Endothelial cell of umbilical vein (primary cell): Measurements from ENCODE around the gene SULT1C3. TPM values are rescaled to one million over a fixed set of nuclear protein-coding genes. Genes with fewer than 3 reads are reported as not detected.

Source experiments
- BruUV-seq: library from RNA; stranded (reverse); fragments of 400-500 nt; replicated peaks from 2 replicates; lab custom pipeline; 2021; lab: Mats Ljungman, UMichigan
- CTCF ChIA-PET: fragments of 300-600, 350-600 bp; sonication (Branson Sonifier 250); formaldehyde crosslinking; loops from one replicate; lab custom pipeline; 2021; ENCODE audit warnings: antibody characterized with exemption, inconsistent platforms; lab: Charles Lee
- POLR2A ChIA-PET: fragments of 300-600, 350-600 bp; sonication (Branson Sonifier 250); formaldehyde crosslinking; loops from one replicate; lab custom pipeline; 2021; ENCODE audit warnings: antibody characterized with exemption, inconsistent platforms; lab: Charles Lee
- DNase-seq: peaks from one replicate; pipeline ENCODE4 v3.0.0-alpha.2; 2011; ENCODE audit warnings: low read depth, low spot score
- FAIRE-seq: peaks from 2 replicates; lab custom pipeline; 2011; peaks lifted over from hg19 to GRCh38; lab: Jason Lieb, UNC
- H2AFZ ChIP-seq: 2 replicates; pipeline ENCODE4 v1.6.0; 2012; ENCODE audit warnings: low read depth, low read length, control low read depth, inconsistent platforms
- H3K27ac ChIP-seq: 2 replicates; pipeline ENCODE4 v1.5.1; 2011; ENCODE audit warnings: low read depth, mild to moderate bottlenecking, control low read depth, low read length, moderate library complexity; ENCODE audit not compliant: insufficient read depth
- H3K27me3 ChIP-seq, 2 experiments: 2 replicates each; pipeline versions ENCODE4 v1.6.0 to v1.6.1; 2011; ENCODE audit warnings: low read length in 2 of 2, mixed read lengths in 1 of 2; ENCODE audit not compliant: control insufficient read depth in 2 of 2, insufficient read depth in 2 of 2
- H3K36me3 ChIP-seq, 2 experiments: 2 replicates in 1 of 2; 3 replicates in 1 of 2; pipeline ENCODE4 v1.5.1; 2011; ENCODE audit warnings: low read length in 2 of 2, mild to moderate bottlenecking in 1 of 2, moderate library complexity in 1 of 2; ENCODE audit not compliant: control insufficient read depth in 2 of 2, insufficient read depth in 2 of 2; ENCODE audit errors: extremely low read depth in 1 of 2
- H3K4me1 ChIP-seq: 3 replicates; pipeline ENCODE4 v1.5.1; 2011; ENCODE audit warnings: mild to moderate bottlenecking, low read length; ENCODE audit not compliant: control insufficient read depth, insufficient read depth; ENCODE audit errors: extremely low read depth
- H3K4me2 ChIP-seq: 2 replicates; pipeline ENCODE4 v1.6.1; 2011; ENCODE audit warnings: low read length, control low read depth, mixed read lengths; ENCODE audit not compliant: insufficient read depth
- H3K4me3 ChIP-seq, 3 experiments: fragments of 200-600 bp in 1 of 3; sonication (generic), shearing (Covaris generic) in 1 of 3; replicated peaks in 1 of 3; 2 replicates each; pipeline ENCODE4 v1.5.1; 2011 to 2016; ENCODE audit warnings: control low read depth in 3 of 3, low read length in 3 of 3, mild to moderate bottlenecking in 2 of 3, inconsistent platforms in 1 of 3, low read depth in 1 of 3, moderate library complexity in 1 of 3; ENCODE audit not compliant: insufficient read depth in 1 of 3
- H3K79me2 ChIP-seq: 2 replicates; pipeline ENCODE4 v1.6.0; 2012; ENCODE audit warnings: low read length, inconsistent platforms; ENCODE audit not compliant: control insufficient read depth, insufficient read depth
- H3K9ac ChIP-seq: replicated peaks from 2 replicates; pipeline ENCODE3; 2011; ENCODE audit warnings: low read length, control low read depth; ENCODE audit not compliant: insufficient read depth; ENCODE audit errors: extremely low read depth
- H3K9me1 ChIP-seq: replicated peaks from 3 replicates; pipeline ENCODE4 v1.6.0; 2011; ENCODE audit warnings: mild to moderate bottlenecking, low read length; ENCODE audit not compliant: control insufficient read depth, insufficient read depth; ENCODE audit errors: extremely low read depth
- H3K9me3 ChIP-seq: replicated peaks from 2 replicates; pipeline ENCODE4 v1.5.1; 2012; ENCODE audit warnings: low read length, inconsistent platforms; ENCODE audit not compliant: control insufficient read depth, insufficient read depth
- H4K20me1 ChIP-seq: replicated peaks from 2 replicates; pipeline ENCODE3; 2011; ENCODE audit warnings: mild to moderate bottlenecking, low read length; ENCODE audit not compliant: control insufficient read depth, insufficient read depth; ENCODE audit errors: extremely low read depth
- EZH2 ChIP-seq: IDR thresholded peaks from 2 replicates; pipeline ENCODE4 v1.6.1; 2012; ENCODE audit warnings: borderline replicate concordance, low read depth, mild to moderate bottlenecking, moderate library complexity, low read length, inconsistent platforms; ENCODE audit not compliant: severe bottlenecking
- FOS ChIP-seq: IDR thresholded peaks from 2 replicates; pipeline ENCODE4 v1.6.1; 2011; ENCODE audit warnings: mild to moderate bottlenecking, low read length, moderate library complexity, borderline replicate concordance; ENCODE audit not compliant: insufficient read depth
- GATA2 ChIP-seq: IDR thresholded peaks from 2 replicates; pipeline ENCODE4 v1.7.0; 2011; ENCODE audit warnings: low read depth, mild to moderate bottlenecking, moderate library complexity, mixed read lengths, low read length; ENCODE audit not compliant: insufficient read length, insufficient read depth
- JUN ChIP-seq: IDR thresholded peaks from 2 replicates; pipeline ENCODE4 v1.6.1; 2011; ENCODE audit warnings: borderline replicate concordance, low read depth; ENCODE audit not compliant: insufficient read length, insufficient read depth
- MYC ChIP-seq: IDR thresholded peaks from one replicate; pipeline ENCODE4 v1.6.1; 2011; ENCODE audit warnings: mild to moderate bottlenecking, low read depth, low read length
- POLR2A ChIP-seq: IDR thresholded peaks from 2 replicates; pipeline ENCODE4 v1.6.1; 2012; ENCODE audit warnings: low read depth, mild to moderate bottlenecking, control low read depth, low read length
- POLR2AphosphoS5 ChIP-seq: IDR thresholded peaks from 2 replicates; pipeline ENCODE4 v1.6.1; 2012; ENCODE audit warnings: low read depth, mild to moderate bottlenecking, control low read depth, low read length, moderate library complexity; ENCODE audit not compliant: insufficient read depth
- dilution Hi-C: fragments of 300-500 bp; cut with MboI; formaldehyde crosslinking; loops from one replicate; pipeline ENCODE4 v1.15.0; 2019; ENCODE audit warnings: low sequenced_read_pairs; ENCODE audit not compliant: extremely low pct_ligation_motif_present
- intact Hi-C: fragments of 100-400 bp; cut with micrococcal nuclease; formaldehyde crosslinking; loops from one replicate; pipeline ENCODE4 v1.10.0; 2022
- polyA plus RNA-seq, 4 experiments: library from polyadenylated mRNA; depleted of rRNA in 3 of 4; stranded (reverse) in 3 of 4; unstranded in 1 of 4; fragments of >200 nt; gene quantifications; 2 replicates each; pipeline versions ENCODE4 v1.2.1 to v1.2.3, GENCODE V29; 2011 to 2012; ENCODE audit warnings: missing spikeins in 1 of 4
- total RNA-seq: library from RNA; stranded (reverse); gene quantifications from 2 replicates; pipeline ENCODE4 v1.2.3, GENCODE V29; 2021
- TF ChIP-seq, protein P1 (sequence below): IDR thresholded peaks from 2 replicates; pipeline ENCODE4 v1.6.1; 2011; ENCODE audit not compliant: insufficient read depth, insufficient read length
- TF ChIP-seq, protein P2 (sequence below), 2 donors: IDR thresholded peaks; 1 replicate in 1 of 2; 2 replicates in 1 of 2; pipeline ENCODE4 v1.5.1; 2011; ENCODE audit warnings: low read length in 2 of 2, mild to moderate bottlenecking in 2 of 2, moderate library complexity in 2 of 2, control low read depth in 1 of 2, inconsistent platforms in 1 of 2, low read depth in 1 of 2; ENCODE audit not compliant: insufficient read depth in 1 of 2; ENCODE audit errors: extremely low read depth in 1 of 2

The SULT1C3 gene
- total and polyA plus RNA-seq, 2 donors (not counting 3 experiments of a cell fraction or from before 2014, with no cell fraction given): not detected

DNA sequence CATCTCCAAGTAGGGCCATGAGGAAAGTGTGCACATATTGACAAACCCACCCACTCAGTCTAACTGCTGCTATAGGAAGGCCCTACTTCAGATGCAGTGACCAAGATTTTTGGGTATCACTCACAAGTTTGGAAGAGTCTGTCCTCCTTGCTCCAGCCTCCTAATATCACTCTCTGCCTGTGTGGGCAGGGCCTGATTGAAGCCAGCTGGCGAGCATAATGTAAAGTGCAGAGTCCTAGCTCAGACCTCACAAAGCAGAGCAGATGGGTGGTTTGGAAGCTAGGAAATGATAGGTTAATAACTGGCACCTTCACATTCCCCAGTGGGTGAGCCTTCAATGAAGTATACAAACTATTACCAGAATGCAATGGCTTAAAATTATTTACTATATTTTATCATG is 11.2 kb upstream of the SULT1C3 start:
- Histone ChIP-seq H3K27me3 (no peaks in the 10 kb centered on the region), H3K9ac (no peak overlapping the region), H3K9me1 (no peaks in the 10 kb centered on the region), H3K4me3 (no peak overlapping the region), H3K79me2 (no peaks in the 10 kb centered on the region), H3K4me1 (no peaks in the 10 kb centered on the region), H3K9me3 (peaks cover under 1% of the 10 kb centered on the region), H2AFZ (no peak overlapping the region), H3K27ac (no peak overlapping the region), H3K36me3 (no peaks in the 10 kb centered on the region), H3K4me2 (no peak overlapping the region), H4K20me1 (no peaks in the 10 kb centered on the region)
- FAIRE-seq (no peak), DNase-seq (no peak)
- ChIA-PET POLR2A (no interaction called here), CTCF (interaction anchor here (1.1 kb wide), 1 partner anchor 184 kb away, joined by 3 read pairs; no protein-coding TSS in a partner anchor)
- intact Hi-C loops: no loop called here
- dilution Hi-C loops: no loop called here
- TF ChIP-seq EZH2: no peak
- no peak for TF ChIP-seq MYC
- TF ChIP-seq POLR2A: no peak
- TF ChIP-seq JUN: no peak
- TF ChIP-seq, protein P1, sequence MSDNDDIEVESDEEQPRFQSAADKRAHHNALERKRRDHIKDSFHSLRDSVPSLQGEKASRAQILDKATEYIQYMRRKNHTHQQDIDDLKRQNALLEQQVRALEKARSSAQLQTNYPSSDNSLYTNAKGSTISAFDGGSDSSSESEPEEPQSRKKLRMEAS: no peak
- no peak for TF ChIP-seq GATA2
- TF ChIP-seq FOS: no peak
- no peak for TF ChIP-seq POLR2AphosphoS5
- TF ChIP-seq, protein P2, sequence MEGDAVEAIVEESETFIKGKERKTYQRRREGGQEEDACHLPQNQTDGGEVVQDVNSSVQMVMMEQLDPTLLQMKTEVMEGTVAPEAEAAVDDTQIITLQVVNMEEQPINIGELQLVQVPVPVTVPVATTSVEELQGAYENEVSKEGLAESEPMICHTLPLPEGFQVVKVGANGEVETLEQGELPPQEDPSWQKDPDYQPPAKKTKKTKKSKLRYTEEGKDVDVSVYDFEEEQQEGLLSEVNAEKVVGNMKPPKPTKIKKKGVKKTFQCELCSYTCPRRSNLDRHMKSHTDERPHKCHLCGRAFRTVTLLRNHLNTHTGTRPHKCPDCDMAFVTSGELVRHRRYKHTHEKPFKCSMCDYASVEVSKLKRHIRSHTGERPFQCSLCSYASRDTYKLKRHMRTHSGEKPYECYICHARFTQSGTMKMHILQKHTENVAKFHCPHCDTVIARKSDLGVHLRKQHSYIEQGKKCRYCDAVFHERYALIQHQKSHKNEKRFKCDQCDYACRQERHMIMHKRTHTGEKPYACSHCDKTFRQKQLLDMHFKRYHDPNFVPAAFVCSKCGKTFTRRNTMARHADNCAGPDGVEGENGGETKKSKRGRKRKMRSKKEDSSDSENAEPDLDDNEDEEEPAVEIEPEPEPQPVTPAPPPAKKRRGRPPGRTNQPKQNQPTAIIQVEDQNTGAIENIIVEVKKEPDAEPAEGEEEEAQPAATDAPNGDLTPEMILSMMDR (IDR thresholded peaks at IDR 0.05; ENCODE audit: extremely low read depth in 1 of 2, insufficient read depth in 1 of 2, low read depth in 1 of 2, low read length in 2 of 2): no peak
- BruUV-seq: no TSS peak
